Neural cell (in vitro differentiated cells): ENCODE measurements around the gene DNMT3A. TPM values are rescaled to one million over a fixed set of nuclear protein-coding genes. Genes with fewer than 3 reads are reported as not detected.

ENCODE experiments used
- H2AFZ ChIP-seq: fragments of 200-600, 300-800 bp; sonication (generic), shearing (Covaris generic); 2 replicates; pipeline ENCODE4 v1.6.0; 2014; ENCODE audit warnings: low read depth, mild to moderate bottlenecking, antibody characterized with exemption, low read length, moderate library complexity
- H3F3A ChIP-seq: fragments of 200-600 bp; shearing (Covaris generic); 2 replicates; pipeline ENCODE4 v1.6.1; 2016; ENCODE audit warnings: mild to moderate bottlenecking, moderate library complexity, mixed read lengths, antibody characterized with exemption, low read length; ENCODE audit not compliant: insufficient read depth, poor library complexity, severe bottlenecking
- H3K27ac ChIP-seq: fragments of 200-600, 300-800 bp; sonication (generic), shearing (Covaris generic); 2 replicates; pipeline ENCODE4 v1.5.1; 2014; ENCODE audit warnings: mild to moderate bottlenecking, low read length, moderate library complexity
- H3K27me3 ChIP-seq: fragments of 300-800, 200-600 bp; sonication (generic), shearing (Covaris generic); 2 replicates; pipeline ENCODE4 v1.6.0; 2014; ENCODE audit warnings: mild to moderate bottlenecking, low read depth, low read length, moderate library complexity; ENCODE audit not compliant: insufficient read depth
- H3K36me3 ChIP-seq: fragments of 300-800, 200-600 bp; sonication (generic), shearing (Covaris generic); 2 replicates; pipeline ENCODE4 v1.5.1; 2014; ENCODE audit warnings: mild to moderate bottlenecking, antibody characterized with exemption, low read length, moderate library complexity; ENCODE audit not compliant: insufficient read depth
- H3K4me2 ChIP-seq: fragments of 300-800, 200-600 bp; sonication (generic), shearing (Covaris generic); 2 replicates; pipeline ENCODE4 v1.6.0; 2014; ENCODE audit warnings: mild to moderate bottlenecking, low read length
- H3K4me3 ChIP-seq: fragments of 300-800, 200-600 bp; sonication (generic), shearing (Covaris generic); 2 replicates; pipeline ENCODE4 v1.5.1; 2014; ENCODE audit warnings: mild to moderate bottlenecking, low read length, moderate library complexity
- H3K79me2 ChIP-seq: fragments of 200-600 bp; shearing (Covaris generic); replicated peaks from 2 replicates; pipeline ENCODE4 v1.6.0; 2014; ENCODE audit warnings: mild to moderate bottlenecking, low read length, moderate library complexity; ENCODE audit not compliant: insufficient read depth
- H3K9ac ChIP-seq: fragments of 300-800, 200-600 bp; sonication (generic), shearing (Covaris generic); 2 replicates; pipeline ENCODE4 v1.6.1; 2016; ENCODE audit warnings: mild to moderate bottlenecking, low read length, mixed read lengths
- H3K9me2 ChIP-seq: fragments of 200-600 bp; shearing (Covaris generic); 2 replicates; pipeline ENCODE4 v1.6.1; 2016; ENCODE audit warnings: mild to moderate bottlenecking, low read length, mixed read lengths; ENCODE audit not compliant: insufficient read depth
- H3K9me3 ChIP-seq: fragments of 200-600, 300-800 bp; sonication (generic), shearing (Covaris generic); 2 replicates; pipeline ENCODE4 v1.6.1; 2016; ENCODE audit warnings: mild to moderate bottlenecking, mixed run types, low read length, moderate library complexity, mixed read lengths
- H4K20me1 ChIP-seq: fragments of 200-600 bp; shearing (Covaris generic); 2 replicates; pipeline ENCODE4 v1.6.1; 2016; ENCODE audit warnings: mild to moderate bottlenecking, mixed run types; ENCODE audit not compliant: insufficient read depth
- EP300 ChIP-seq: fragments of 450-650 bp; conservative IDR thresholded peaks from 2 replicates; pipeline ENCODE4 v1.6.1; 2014; ENCODE audit warnings: antibody characterized with exemption, mild to moderate bottlenecking, moderate library complexity; ENCODE audit not compliant: poor library complexity, severe bottlenecking
- EZH2 ChIP-seq: fragments of 200-600, 300-800 bp; shearing (Covaris generic), sonication (generic); IDR thresholded peaks from 2 replicates; pipeline ENCODE4 v1.6.1; 2014; ENCODE audit warnings: antibody characterized with exemption, low read length, borderline replicate concordance, mild to moderate bottlenecking; ENCODE audit not compliant: insufficient read depth, poor library complexity, severe bottlenecking
- MXI1 ChIP-seq: fragments of 450-650 bp; conservative IDR thresholded peaks from 2 replicates; pipeline ENCODE4 v1.6.1; 2014; ENCODE audit warnings: antibody characterized with exemption, mild to moderate bottlenecking; ENCODE audit not compliant: poor library complexity, severe bottlenecking
- POLR2AphosphoS5 ChIP-seq: IDR thresholded peaks from 2 replicates; pipeline ENCODE4 v1.6.1; 2012
- RAD21 ChIP-seq: fragments of 450-650 bp; conservative IDR thresholded peaks from 2 replicates; pipeline ENCODE4 v1.6.1; 2014; ENCODE audit warnings: antibody characterized with exemption, mild to moderate bottlenecking, moderate library complexity
- SMC3 ChIP-seq: fragments of 450-650 bp; conservative IDR thresholded peaks from 2 replicates; pipeline ENCODE4 v1.6.1; 2014; ENCODE audit warnings: antibody characterized with exemption, mild to moderate bottlenecking, moderate library complexity; ENCODE audit not compliant: poor library complexity
- TAF1 ChIP-seq: IDR thresholded peaks from 2 replicates; pipeline ENCODE4 v1.6.1; 2012; ENCODE audit warnings: low read depth
- polyA plus RNA-seq: library from polyadenylated mRNA; depleted of rRNA; stranded (reverse); fragments of >200 nt; gene quantifications from 2 replicates; pipeline ENCODE4 v1.2.3, GENCODE V29; 2014
- TF ChIP-seq, protein P1 (sequence below): IDR thresholded peaks from 2 replicates; pipeline ENCODE4 v1.6.1; 2012; ENCODE audit warnings: borderline replicate concordance
- TF ChIP-seq, protein P2 (sequence below): fragments of 450-650 bp; IDR thresholded peaks from 2 replicates; pipeline ENCODE4 v1.5.1; 2014; ENCODE audit warnings: antibody characterized with exemption, mild to moderate bottlenecking, moderate library complexity; ENCODE audit not compliant: poor library complexity, severe bottlenecking

The DNMT3A gene
- polyA plus RNA-seq, 1 donor from 2014 or later: 33.0 TPM

GRCh38 chr2:25201265-25201664 lies 140.5 kb downstream of the DNMT3A start:
- Histone ChIP-seq H3K36me3 (no peaks in the 10 kb centered on the region), H3F3A (no peaks in the 10 kb centered on the region), H3K4me3 (no peak overlapping the region), H3K4me2 (no peak overlapping the region), H2AFZ (no peak overlapping the region), H3K27ac (no peak overlapping the region), H3K9ac (no peak overlapping the region), H4K20me1 (no peaks in the 10 kb centered on the region), H3K9me3 (no peaks in the 10 kb centered on the region), H3K27me3 (no peaks in the 10 kb centered on the region), H3K79me2 (no peaks in the 10 kb centered on the region), H3K9me2 (no peaks in the 10 kb centered on the region)
- TF ChIP-seq TAF1 (no peak), RAD21 (no peak), SMC3 (no peak), EP300 (no peak), EZH2 (no peak), POLR2AphosphoS5 (no peak), MXI1 (no peak)
- TF ChIP-seq, protein P1, sequence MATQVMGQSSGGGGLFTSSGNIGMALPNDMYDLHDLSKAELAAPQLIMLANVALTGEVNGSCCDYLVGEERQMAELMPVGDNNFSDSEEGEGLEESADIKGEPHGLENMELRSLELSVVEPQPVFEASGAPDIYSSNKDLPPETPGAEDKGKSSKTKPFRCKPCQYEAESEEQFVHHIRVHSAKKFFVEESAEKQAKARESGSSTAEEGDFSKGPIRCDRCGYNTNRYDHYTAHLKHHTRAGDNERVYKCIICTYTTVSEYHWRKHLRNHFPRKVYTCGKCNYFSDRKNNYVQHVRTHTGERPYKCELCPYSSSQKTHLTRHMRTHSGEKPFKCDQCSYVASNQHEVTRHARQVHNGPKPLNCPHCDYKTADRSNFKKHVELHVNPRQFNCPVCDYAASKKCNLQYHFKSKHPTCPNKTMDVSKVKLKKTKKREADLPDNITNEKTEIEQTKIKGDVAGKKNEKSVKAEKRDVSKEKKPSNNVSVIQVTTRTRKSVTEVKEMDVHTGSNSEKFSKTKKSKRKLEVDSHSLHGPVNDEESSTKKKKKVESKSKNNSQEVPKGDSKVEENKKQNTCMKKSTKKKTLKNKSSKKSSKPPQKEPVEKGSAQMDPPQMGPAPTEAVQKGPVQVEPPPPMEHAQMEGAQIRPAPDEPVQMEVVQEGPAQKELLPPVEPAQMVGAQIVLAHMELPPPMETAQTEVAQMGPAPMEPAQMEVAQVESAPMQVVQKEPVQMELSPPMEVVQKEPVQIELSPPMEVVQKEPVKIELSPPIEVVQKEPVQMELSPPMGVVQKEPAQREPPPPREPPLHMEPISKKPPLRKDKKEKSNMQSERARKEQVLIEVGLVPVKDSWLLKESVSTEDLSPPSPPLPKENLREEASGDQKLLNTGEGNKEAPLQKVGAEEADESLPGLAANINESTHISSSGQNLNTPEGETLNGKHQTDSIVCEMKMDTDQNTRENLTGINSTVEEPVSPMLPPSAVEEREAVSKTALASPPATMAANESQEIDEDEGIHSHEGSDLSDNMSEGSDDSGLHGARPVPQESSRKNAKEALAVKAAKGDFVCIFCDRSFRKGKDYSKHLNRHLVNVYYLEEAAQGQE: no peak
- TF ChIP-seq, protein P2, sequence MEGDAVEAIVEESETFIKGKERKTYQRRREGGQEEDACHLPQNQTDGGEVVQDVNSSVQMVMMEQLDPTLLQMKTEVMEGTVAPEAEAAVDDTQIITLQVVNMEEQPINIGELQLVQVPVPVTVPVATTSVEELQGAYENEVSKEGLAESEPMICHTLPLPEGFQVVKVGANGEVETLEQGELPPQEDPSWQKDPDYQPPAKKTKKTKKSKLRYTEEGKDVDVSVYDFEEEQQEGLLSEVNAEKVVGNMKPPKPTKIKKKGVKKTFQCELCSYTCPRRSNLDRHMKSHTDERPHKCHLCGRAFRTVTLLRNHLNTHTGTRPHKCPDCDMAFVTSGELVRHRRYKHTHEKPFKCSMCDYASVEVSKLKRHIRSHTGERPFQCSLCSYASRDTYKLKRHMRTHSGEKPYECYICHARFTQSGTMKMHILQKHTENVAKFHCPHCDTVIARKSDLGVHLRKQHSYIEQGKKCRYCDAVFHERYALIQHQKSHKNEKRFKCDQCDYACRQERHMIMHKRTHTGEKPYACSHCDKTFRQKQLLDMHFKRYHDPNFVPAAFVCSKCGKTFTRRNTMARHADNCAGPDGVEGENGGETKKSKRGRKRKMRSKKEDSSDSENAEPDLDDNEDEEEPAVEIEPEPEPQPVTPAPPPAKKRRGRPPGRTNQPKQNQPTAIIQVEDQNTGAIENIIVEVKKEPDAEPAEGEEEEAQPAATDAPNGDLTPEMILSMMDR: no peak

- Histone ChIP-seq H3K9ac (no peak overlapping the region), H3K27me3 (no peaks in the 10 kb centered on the region), H3K79me2 (no peaks in the 10 kb centered on the region), H3K4me3 (no peak overlapping the region), H4K20me1 (no peaks in the 10 kb centered on the region), H2AFZ (no peak overlapping the region), H3K4me2 (no peak overlapping the region), H3F3A (no peaks in the 10 kb centered on the region), H3K9me2 (no peaks in the 10 kb centered on the region), H3K27ac (no peak overlapping the region), H3K36me3 (no peaks in the 10 kb centered on the region), H3K9me3 (no peaks in the 10 kb centered on the region)
- TF ChIP-seq SMC3 (no peak), TAF1 (no peak), RAD21 (no peak), EP300 (no peak), POLR2AphosphoS5 (no peak), EZH2 (no peak), MXI1 (no peak)
- TF ChIP-seq, protein P2: no peak
- TF ChIP-seq, protein P1: no peak
Measured at GRCh38 chr2:25198576-25198975, 143.1 kb downstream of the DNMT3A start.
